IMR-90 (cell line): ENCODE measurements around the gene GNG12. TPM values are rescaled to one million over a fixed set of nuclear protein-coding genes. Genes with fewer than 3 reads are reported as not detected.

ENCODE experiments used
- ATAC-seq: fragments of 200-7000 bp; cut with Tn5 transposase; 2 replicates; pipeline ENCODE4 v1.9.1; 2020; ENCODE audit warnings: low read depth, mild to moderate bottlenecking, moderate library complexity
- BruUV-seq: library from RNA; stranded (reverse); fragments of 400-500 nt; replicated peaks from 2 replicates; lab custom pipeline; 2021; lab: Mats Ljungman, UMichigan
- CTCF ChIA-PET: fragments of 300-600 bp; formaldehyde crosslinking; extraction: SDS; loops from one replicate; lab custom pipeline; 2021; ENCODE audit warnings: antibody characterized with exemption; lab: Yijun Ruan, JAX
- POLR2A ChIA-PET: fragments of 300-600 bp; sonication (Branson Sonifier 250); formaldehyde crosslinking; loops from one replicate; lab custom pipeline; 2022; ENCODE audit warnings: antibody characterized with exemption; ENCODE audit not compliant: unreplicated experiment; lab: Charles Lee
- DNase-seq: peaks from one replicate; pipeline ENCODE4 v3.0.0; 2013
- H2AFZ ChIP-seq: replicated peaks from 2 replicates; pipeline ENCODE3; 2013; ENCODE audit warnings: low read length, mild to moderate bottlenecking; ENCODE audit not compliant: poor library complexity
- H2AK5ac ChIP-seq: 2 replicates; pipeline ENCODE4 v1.6.1; 2013; ENCODE audit warnings: low read depth, low read length, inconsistent platforms
- H2AK9ac ChIP-seq: replicated peaks from 2 replicates; pipeline ENCODE3; 2013; ENCODE audit warnings: mild to moderate bottlenecking, low read depth, low read length, moderate library complexity; ENCODE audit not compliant: poor library complexity
- H2BK120ac ChIP-seq: 2 replicates; pipeline ENCODE4 v1.6.1; 2013; ENCODE audit warnings: low read depth, low read length, inconsistent platforms
- H2BK15ac ChIP-seq: 3 replicates; pipeline ENCODE4 v1.6.1; 2013; ENCODE audit warnings: low read depth, low read length, inconsistent platforms
- H2BK20ac ChIP-seq: 2 replicates; pipeline ENCODE4 v1.6.1; 2013; ENCODE audit warnings: low read depth, mild to moderate bottlenecking, inconsistent platforms, low read length, moderate library complexity
- H2BK5ac ChIP-seq: 2 replicates; pipeline ENCODE4 v1.6.1; 2013; ENCODE audit warnings: mild to moderate bottlenecking, low read depth, low read length, inconsistent platforms; ENCODE audit not compliant: poor library complexity, severe bottlenecking
- H3K14ac ChIP-seq: replicated peaks from 2 replicates; pipeline ENCODE4 v1.6.1; 2013; ENCODE audit warnings: low read depth, low read length, inconsistent platforms
- H3K18ac ChIP-seq: 2 replicates; pipeline ENCODE4 v1.6.1; 2013; ENCODE audit warnings: low read depth, low read length, control low read depth
- H3K23ac ChIP-seq: 2 replicates; pipeline ENCODE4 v1.6.1; 2013; ENCODE audit warnings: low read depth, low read length, inconsistent platforms
- H3K27ac ChIP-seq: 2 replicates; pipeline ENCODE4 v1.5.1; 2013; ENCODE audit warnings: mild to moderate bottlenecking, control low read depth, low read length; ENCODE audit not compliant: insufficient read depth
- H3K27me3 ChIP-seq: 2 replicates; pipeline ENCODE4 v1.6.1; 2013; ENCODE audit warnings: low read length; ENCODE audit not compliant: control insufficient read depth, insufficient read depth
- H3K36me3 ChIP-seq: 2 replicates; pipeline ENCODE4 v1.6.1; 2013; ENCODE audit warnings: low read length, mixed read lengths; ENCODE audit not compliant: control insufficient read depth, insufficient read depth
- H3K4ac ChIP-seq: 2 replicates; pipeline ENCODE4 v1.6.1; 2013; ENCODE audit warnings: low read depth, low read length, inconsistent platforms
- H3K4me1 ChIP-seq: 2 replicates; pipeline ENCODE4 v1.6.1; 2013; ENCODE audit warnings: low read length, mixed read lengths; ENCODE audit not compliant: control insufficient read depth, insufficient read depth
- H3K4me2 ChIP-seq: 2 replicates; pipeline ENCODE4 v1.6.1; 2013; ENCODE audit warnings: low read depth, mild to moderate bottlenecking, control low read depth, low read length, moderate library complexity
- H3K4me3 ChIP-seq: 2 replicates; pipeline ENCODE4 v1.5.1; 2013; ENCODE audit warnings: low read depth, mild to moderate bottlenecking, control low read depth, low read length, moderate library complexity; ENCODE audit not compliant: insufficient read depth
- H3K56ac ChIP-seq: 2 replicates; pipeline ENCODE4 v1.6.1; 2013; ENCODE audit warnings: low read length, inconsistent platforms; ENCODE audit not compliant: insufficient read depth; ENCODE audit errors: extremely low read depth
- H3K79me1 ChIP-seq, 2 experiments: 2 replicates each; pipeline ENCODE4 v1.6.1; 2013; ENCODE audit warnings: low read length in 2 of 2, inconsistent platforms in 1 of 2, low read depth in 1 of 2
- H3K9ac ChIP-seq: 2 replicates; pipeline ENCODE4 v1.6.1; 2013; ENCODE audit warnings: low read depth, low read length, control low read depth
- H3K9me1 ChIP-seq: 2 replicates; pipeline ENCODE4 v1.6.1; 2013; ENCODE audit warnings: low read length, inconsistent platforms; ENCODE audit not compliant: insufficient read depth
- H3K9me3 ChIP-seq: 2 replicates; pipeline ENCODE4 v1.6.1; 2013; ENCODE audit warnings: low read length; ENCODE audit not compliant: control insufficient read depth, insufficient read depth
- H4K20me1 ChIP-seq: 2 replicates; pipeline ENCODE4 v1.6.1; 2013; ENCODE audit warnings: low read length, inconsistent platforms; ENCODE audit not compliant: insufficient read depth
- H4K5ac ChIP-seq: 2 replicates; pipeline ENCODE4 v1.6.1; 2013; ENCODE audit warnings: mild to moderate bottlenecking, low read depth, low read length, control low read depth
- H4K8ac ChIP-seq, 2 experiments: 2 replicates each; pipeline ENCODE4 v1.6.1; 2013; ENCODE audit warnings: low read depth in 2 of 2, low read length in 2 of 2, control low read depth in 1 of 2, inconsistent platforms in 1 of 2
- H4K91ac ChIP-seq: 2 replicates; pipeline ENCODE4 v1.6.1; 2013; ENCODE audit warnings: low read depth, low read length, inconsistent platforms; ENCODE audit not compliant: insufficient read depth
- BHLHE40 ChIP-seq: fragments of 150-350 bp; IDR thresholded peaks from 2 replicates; pipeline ENCODE4 v1.6.1; 2016; ENCODE audit warnings: mild to moderate bottlenecking, low read depth, low read length
- CEBPB ChIP-seq: IDR thresholded peaks from 2 replicates; pipeline ENCODE4 v1.6.1; 2012; ENCODE audit warnings: low read depth, low read length, improper control_type of control experiment
- CHD1 ChIP-seq: IDR thresholded peaks from 2 replicates; pipeline ENCODE4 v1.6.1; 2012; ENCODE audit warnings: low read depth, low read length, improper control_type of control experiment
- FOS ChIP-seq: fragments of 150-350 bp; IDR thresholded peaks from 2 replicates; pipeline ENCODE4 v1.6.1; 2016; ENCODE audit warnings: low read depth, low read length
- MAFK ChIP-seq: IDR thresholded peaks from 2 replicates; pipeline ENCODE4 v1.6.1; 2012; ENCODE audit warnings: low read depth, low read length, improper control_type of control experiment
- MAZ ChIP-seq: IDR thresholded peaks from 2 replicates; pipeline ENCODE4 v1.6.1; 2012; ENCODE audit warnings: low read depth, mild to moderate bottlenecking, low read length, improper control_type of control experiment, moderate library complexity, borderline replicate concordance
- MXI1 ChIP-seq: IDR thresholded peaks from 2 replicates; pipeline ENCODE4 v1.6.1; 2012; ENCODE audit warnings: low read depth, mild to moderate bottlenecking, low read length, moderate library complexity, borderline replicate concordance
- NFE2L2 ChIP-seq: fragments of 150-350 bp; IDR thresholded peaks from 2 replicates; pipeline ENCODE4 v1.6.1; 2016; ENCODE audit warnings: low read depth, mild to moderate bottlenecking, low read length
- POLR2A ChIP-seq: IDR thresholded peaks from 2 replicates; pipeline ENCODE4 v1.6.1; 2012; ENCODE audit warnings: mild to moderate bottlenecking, low read depth, low read length
- RAD21 ChIP-seq: IDR thresholded peaks from 2 replicates; pipeline ENCODE4 v1.6.1; 2012; ENCODE audit warnings: low read length, improper control_type of control experiment
- RCOR1 ChIP-seq: IDR thresholded peaks from 2 replicates; pipeline ENCODE4 v1.6.1; 2012; ENCODE audit warnings: mild to moderate bottlenecking, low read length, improper control_type of control experiment; ENCODE audit not compliant: insufficient replicate concordance
- RFX5 ChIP-seq: IDR thresholded peaks from 2 replicates; pipeline ENCODE4 v1.8.0; 2012; ENCODE audit warnings: low read depth, mild to moderate bottlenecking, low read length, moderate library complexity
- SMC3 ChIP-seq: fragments of 150-350 bp; IDR thresholded peaks from 2 replicates; pipeline ENCODE4 v1.6.1; 2016; ENCODE audit warnings: low read depth, mild to moderate bottlenecking, antibody characterized with exemption, low read length, moderate library complexity
- WGBS, 2 experiments: methylation state at CpG; one replicate each; pipeline versions ENCODE4 v1.1.5 to v1.1.7; 2013; ENCODE audit warnings: missing lambda C conversion rate in 2 of 2; ENCODE audit not compliant: insufficient read length in 1 of 2; ENCODE audit errors: extremely low coverage in 2 of 2; 5-methylcytosine and 5-hydroxymethylcytosine counted together
- dilution Hi-C: fragments of 300-500 bp; cut with HindIII; formaldehyde crosslinking; loops from one replicate; pipeline ENCODE4 v1.14.3; 2018; ENCODE audit warnings: low sequenced_read_pairs; ENCODE audit not compliant: unreplicated experiment
- in situ Hi-C: fragments of 300-500 bp; cut with MboI; formaldehyde crosslinking; loops from 3 replicates; pipeline ENCODE4 v1.14.3; 2019; ENCODE audit warnings: low sequenced_read_pairs, inconsistent platforms, mixed read lengths
- intact Hi-C: fragments of 100-400 bp; cut with micrococcal nuclease; formaldehyde crosslinking; loops from 2 replicates; pipeline ENCODE4 v1.10.0; 2022
- polyA plus RNA-seq, 3 experiments: library from polyadenylated mRNA; depleted of rRNA; stranded (reverse); fragments of >200 nt; gene quantifications; 2 replicates each; pipeline ENCODE4 v1.2.3, GENCODE V29; 2012; ENCODE audit warnings: low replicate concordance in 1 of 3
- total RNA-seq: library from RNA; depleted of rRNA; stranded (reverse); fragments of >200 nt; gene quantifications from 2 replicates; pipeline ENCODE4 v1.2.3, GENCODE V29; 2012
- TF ChIP-seq, protein P1 (sequence below): fragments of 150-350 bp; IDR thresholded peaks from 2 replicates; pipeline ENCODE4 v1.6.1; 2017; ENCODE audit warnings: mild to moderate bottlenecking, antibody characterized with exemption, low read length, low read depth
- TF ChIP-seq, protein P2 (sequence below): fragments of 150-350 bp; IDR thresholded peaks from 2 replicates; pipeline ENCODE4 v1.6.1; 2016; ENCODE audit warnings: low read depth, mild to moderate bottlenecking, low read length, moderate library complexity, borderline replicate concordance
- TF ChIP-seq, protein P3 (sequence below): conservative IDR thresholded peaks from 2 replicates; pipeline ENCODE4 v1.5.1; 2012; ENCODE audit warnings: mild to moderate bottlenecking, low read depth, low read length, improper control_type of control experiment

The GNG12 gene
- total and polyA plus RNA-seq, 2 of the 4 experiments (the other 2 are of a cell fraction): 92.3 to 132 TPM

DNA sequence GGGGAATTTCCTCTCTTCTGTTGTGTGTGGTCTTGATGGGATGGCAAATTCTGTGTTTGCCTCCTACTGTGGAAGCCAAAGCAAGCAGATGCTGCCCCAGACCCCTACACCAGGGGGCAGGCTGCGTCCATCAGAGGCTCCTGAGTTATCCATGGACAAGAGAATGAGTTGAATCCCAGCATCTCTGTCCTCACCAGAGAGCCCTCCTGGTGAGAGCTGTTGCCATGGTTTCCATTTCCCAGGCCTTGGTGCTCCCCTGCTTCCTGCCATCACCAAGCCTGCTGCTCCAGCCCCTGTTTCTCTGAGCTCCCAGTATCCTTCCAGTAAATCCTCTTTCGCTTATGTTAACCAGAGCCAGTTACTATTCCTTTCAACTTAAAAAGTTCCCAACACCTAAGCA lies 20.4 kb upstream of the GNG12 start:
- Histone ChIP-seq H2AK9ac (no peak overlapping the region), H3K4me3 (no peak overlapping the region), H4K8ac (no peak overlapping the region), H3K9me3 (no peaks in the 10 kb centered on the region), H3K23ac (no peak overlapping the region), H3K18ac (no peak overlapping the region), H3K14ac (no peak overlapping the region), H2AFZ (peak overlapping the region; percentile 17), H2AK5ac (0 out of 2 replicates have a peak overlapping the region, but pooled peaks have one; percentile 52), H3K4me2 (no peak overlapping the region), H3K4me1 (peaks cover 8% of the 10 kb centered on the region), H2BK20ac (0 out of 2 replicates have a peak overlapping the region, but pooled peaks have one; percentile 0), H3K27ac (no peak overlapping the region), H3K4ac (peak overlapping the region; percentile 57; the same call in 1 of the 2 replicates), H4K91ac (no peak overlapping the region; the same call in 1 of the 2 replicates), H3K79me1 (0 out of 4 replicates have a peak, but pooled peaks cover 0 to 3% of the 10 kb centered on the region in 2 experiments), H2BK5ac (no peak overlapping the region), H3K36me3 (no peaks in the 10 kb centered on the region), H2BK120ac (no peak overlapping the region), H4K20me1 (no peaks in the 10 kb centered on the region), H4K5ac (no peak overlapping the region), H2BK15ac (peak overlapping the region; percentile 5; the same call in 1 of the 3 replicates), H3K56ac (no peak overlapping the region), H3K9me1 (peaks cover 8% of the 10 kb centered on the region), H3K27me3 (no peaks in the 10 kb centered on the region), H3K9ac (no peak overlapping the region)
- 0% methylated on average over 1 of the region's 2 CpGs; no CpG with 5 or more reads in 1 of the 2 experiments for WGBS, 2 experiments
- no TSS peak for BruUV-seq
- intact Hi-C loops: loop anchor here (1.0 to 5.0 kb wide), 6 partner anchors 94 to 1884 kb away; no protein-coding TSS in a partner anchor
- POLR2A ChIA-PET: no interaction called here
- CTCF ChIA-PET: interaction anchor here (0.7 to 1.4 kb wide), 9 partner anchors 23 to 489 kb away, joined by 3 to 7 read pairs (median 3); partner anchors contain the start of gene DIRAS3
- dilution Hi-C loops: no loop called here
- DNase-seq: peak; percentile 86
- in situ Hi-C loops: loop anchor here (5.0 to 10.0 kb wide), 3 partner anchors 151 to 491 kb away; no protein-coding TSS in a partner anchor
- no peak for TF ChIP-seq BHLHE40
- no peak for TF ChIP-seq CHD1
- TF ChIP-seq, protein P1, sequence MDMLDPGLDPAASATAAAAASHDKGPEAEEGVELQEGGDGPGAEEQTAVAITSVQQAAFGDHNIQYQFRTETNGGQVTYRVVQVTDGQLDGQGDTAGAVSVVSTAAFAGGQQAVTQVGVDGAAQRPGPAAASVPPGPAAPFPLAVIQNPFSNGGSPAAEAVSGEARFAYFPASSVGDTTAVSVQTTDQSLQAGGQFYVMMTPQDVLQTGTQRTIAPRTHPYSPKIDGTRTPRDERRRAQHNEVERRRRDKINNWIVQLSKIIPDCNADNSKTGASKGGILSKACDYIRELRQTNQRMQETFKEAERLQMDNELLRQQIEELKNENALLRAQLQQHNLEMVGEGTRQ: no peak
- TF ChIP-seq CEBPB: no peak
- TF ChIP-seq NFE2L2: no peak
- TF ChIP-seq, protein P2, sequence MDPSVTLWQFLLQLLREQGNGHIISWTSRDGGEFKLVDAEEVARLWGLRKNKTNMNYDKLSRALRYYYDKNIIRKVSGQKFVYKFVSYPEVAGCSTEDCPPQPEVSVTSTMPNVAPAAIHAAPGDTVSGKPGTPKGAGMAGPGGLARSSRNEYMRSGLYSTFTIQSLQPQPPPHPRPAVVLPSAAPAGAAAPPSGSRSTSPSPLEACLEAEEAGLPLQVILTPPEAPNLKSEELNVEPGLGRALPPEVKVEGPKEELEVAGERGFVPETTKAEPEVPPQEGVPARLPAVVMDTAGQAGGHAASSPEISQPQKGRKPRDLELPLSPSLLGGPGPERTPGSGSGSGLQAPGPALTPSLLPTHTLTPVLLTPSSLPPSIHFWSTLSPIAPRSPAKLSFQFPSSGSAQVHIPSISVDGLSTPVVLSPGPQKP: no peak
- no peak for TF ChIP-seq MAFK
- TF ChIP-seq RAD21: peak; percentile 99
- peak; percentile 54; the same call in 1 of the 2 replicates for TF ChIP-seq POLR2A
- TF ChIP-seq MAZ: no peak
- TF ChIP-seq, protein P3, sequence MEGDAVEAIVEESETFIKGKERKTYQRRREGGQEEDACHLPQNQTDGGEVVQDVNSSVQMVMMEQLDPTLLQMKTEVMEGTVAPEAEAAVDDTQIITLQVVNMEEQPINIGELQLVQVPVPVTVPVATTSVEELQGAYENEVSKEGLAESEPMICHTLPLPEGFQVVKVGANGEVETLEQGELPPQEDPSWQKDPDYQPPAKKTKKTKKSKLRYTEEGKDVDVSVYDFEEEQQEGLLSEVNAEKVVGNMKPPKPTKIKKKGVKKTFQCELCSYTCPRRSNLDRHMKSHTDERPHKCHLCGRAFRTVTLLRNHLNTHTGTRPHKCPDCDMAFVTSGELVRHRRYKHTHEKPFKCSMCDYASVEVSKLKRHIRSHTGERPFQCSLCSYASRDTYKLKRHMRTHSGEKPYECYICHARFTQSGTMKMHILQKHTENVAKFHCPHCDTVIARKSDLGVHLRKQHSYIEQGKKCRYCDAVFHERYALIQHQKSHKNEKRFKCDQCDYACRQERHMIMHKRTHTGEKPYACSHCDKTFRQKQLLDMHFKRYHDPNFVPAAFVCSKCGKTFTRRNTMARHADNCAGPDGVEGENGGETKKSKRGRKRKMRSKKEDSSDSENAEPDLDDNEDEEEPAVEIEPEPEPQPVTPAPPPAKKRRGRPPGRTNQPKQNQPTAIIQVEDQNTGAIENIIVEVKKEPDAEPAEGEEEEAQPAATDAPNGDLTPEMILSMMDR: peak; percentile 97
- no peak for TF ChIP-seq FOS
- TF ChIP-seq RFX5: no peak
- TF ChIP-seq RCOR1: no peak
- peak; percentile 100 for TF ChIP-seq SMC3
- no peak for TF ChIP-seq MXI1
- ATAC-seq: peak; percentile 81
